Endothelial cell of umbilical vein (primary cell): ENCODE results near the gene IDNK. TPM values are rescaled to one million over a fixed set of nuclear protein-coding genes. Genes with fewer than 3 reads are reported as not detected.

Experiments
- BruUV-seq: library from RNA; stranded (reverse); fragments of 400-500 nt; replicated peaks from 2 replicates; lab custom pipeline; 2021; lab: Mats Ljungman, UMichigan
- CTCF ChIA-PET: fragments of 300-600, 350-600 bp; sonication (Branson Sonifier 250); formaldehyde crosslinking; loops from one replicate; lab custom pipeline; 2021; ENCODE audit warnings: antibody characterized with exemption, inconsistent platforms; lab: Charles Lee
- POLR2A ChIA-PET: fragments of 300-600, 350-600 bp; sonication (Branson Sonifier 250); formaldehyde crosslinking; loops from one replicate; lab custom pipeline; 2021; ENCODE audit warnings: antibody characterized with exemption, inconsistent platforms; lab: Charles Lee
- DNase-seq: peaks from one replicate; pipeline ENCODE4 v3.0.0-alpha.2; 2011; ENCODE audit warnings: low read depth, low spot score
- FAIRE-seq: peaks from 2 replicates; lab custom pipeline; 2011; peaks lifted over from hg19 to GRCh38; lab: Jason Lieb, UNC
- H2AFZ ChIP-seq: 2 replicates; pipeline ENCODE4 v1.6.0; 2012; ENCODE audit warnings: low read depth, low read length, control low read depth, inconsistent platforms
- H3K27ac ChIP-seq: 2 replicates; pipeline ENCODE4 v1.5.1; 2011; ENCODE audit warnings: low read depth, mild to moderate bottlenecking, control low read depth, low read length, moderate library complexity; ENCODE audit not compliant: insufficient read depth
- H3K27me3 ChIP-seq, 2 experiments: 2 replicates each; pipeline versions ENCODE4 v1.6.0 to v1.6.1; 2011; ENCODE audit warnings: low read length in 2 of 2, mixed read lengths in 1 of 2; ENCODE audit not compliant: control insufficient read depth in 2 of 2, insufficient read depth in 2 of 2
- H3K36me3 ChIP-seq, 2 experiments: 2 replicates in 1 of 2; 3 replicates in 1 of 2; pipeline ENCODE4 v1.5.1; 2011; ENCODE audit warnings: low read length in 2 of 2, mild to moderate bottlenecking in 1 of 2, moderate library complexity in 1 of 2; ENCODE audit not compliant: control insufficient read depth in 2 of 2, insufficient read depth in 2 of 2; ENCODE audit errors: extremely low read depth in 1 of 2
- H3K4me1 ChIP-seq: 3 replicates; pipeline ENCODE4 v1.5.1; 2011; ENCODE audit warnings: mild to moderate bottlenecking, low read length; ENCODE audit not compliant: control insufficient read depth, insufficient read depth; ENCODE audit errors: extremely low read depth
- H3K4me2 ChIP-seq: 2 replicates; pipeline ENCODE4 v1.6.1; 2011; ENCODE audit warnings: low read length, control low read depth, mixed read lengths; ENCODE audit not compliant: insufficient read depth
- H3K4me3 ChIP-seq, 3 experiments: fragments of 200-600 bp in 1 of 3; sonication (generic), shearing (Covaris generic) in 1 of 3; replicated peaks in 1 of 3; 2 replicates each; pipeline ENCODE4 v1.5.1; 2011 to 2016; ENCODE audit warnings: control low read depth in 3 of 3, low read length in 3 of 3, mild to moderate bottlenecking in 2 of 3, inconsistent platforms in 1 of 3, low read depth in 1 of 3, moderate library complexity in 1 of 3; ENCODE audit not compliant: insufficient read depth in 1 of 3
- H3K79me2 ChIP-seq: 2 replicates; pipeline ENCODE4 v1.6.0; 2012; ENCODE audit warnings: low read length, inconsistent platforms; ENCODE audit not compliant: control insufficient read depth, insufficient read depth
- H3K9ac ChIP-seq: replicated peaks from 2 replicates; pipeline ENCODE3; 2011; ENCODE audit warnings: low read length, control low read depth; ENCODE audit not compliant: insufficient read depth; ENCODE audit errors: extremely low read depth
- H3K9me1 ChIP-seq: replicated peaks from 3 replicates; pipeline ENCODE4 v1.6.0; 2011; ENCODE audit warnings: mild to moderate bottlenecking, low read length; ENCODE audit not compliant: control insufficient read depth, insufficient read depth; ENCODE audit errors: extremely low read depth
- H3K9me3 ChIP-seq: replicated peaks from 2 replicates; pipeline ENCODE4 v1.5.1; 2012; ENCODE audit warnings: low read length, inconsistent platforms; ENCODE audit not compliant: control insufficient read depth, insufficient read depth
- H4K20me1 ChIP-seq: replicated peaks from 2 replicates; pipeline ENCODE3; 2011; ENCODE audit warnings: mild to moderate bottlenecking, low read length; ENCODE audit not compliant: control insufficient read depth, insufficient read depth; ENCODE audit errors: extremely low read depth
- EZH2 ChIP-seq: IDR thresholded peaks from 2 replicates; pipeline ENCODE4 v1.6.1; 2012; ENCODE audit warnings: borderline replicate concordance, low read depth, mild to moderate bottlenecking, moderate library complexity, low read length, inconsistent platforms; ENCODE audit not compliant: severe bottlenecking
- FOS ChIP-seq: IDR thresholded peaks from 2 replicates; pipeline ENCODE4 v1.6.1; 2011; ENCODE audit warnings: mild to moderate bottlenecking, low read length, moderate library complexity, borderline replicate concordance; ENCODE audit not compliant: insufficient read depth
- GATA2 ChIP-seq: IDR thresholded peaks from 2 replicates; pipeline ENCODE4 v1.7.0; 2011; ENCODE audit warnings: low read depth, mild to moderate bottlenecking, moderate library complexity, mixed read lengths, low read length; ENCODE audit not compliant: insufficient read length, insufficient read depth
- JUN ChIP-seq: IDR thresholded peaks from 2 replicates; pipeline ENCODE4 v1.6.1; 2011; ENCODE audit warnings: borderline replicate concordance, low read depth; ENCODE audit not compliant: insufficient read length, insufficient read depth
- MYC ChIP-seq: IDR thresholded peaks from one replicate; pipeline ENCODE4 v1.6.1; 2011; ENCODE audit warnings: mild to moderate bottlenecking, low read depth, low read length
- POLR2A ChIP-seq: IDR thresholded peaks from 2 replicates; pipeline ENCODE4 v1.6.1; 2012; ENCODE audit warnings: low read depth, mild to moderate bottlenecking, control low read depth, low read length
- POLR2AphosphoS5 ChIP-seq: IDR thresholded peaks from 2 replicates; pipeline ENCODE4 v1.6.1; 2012; ENCODE audit warnings: low read depth, mild to moderate bottlenecking, control low read depth, low read length, moderate library complexity; ENCODE audit not compliant: insufficient read depth
- dilution Hi-C: fragments of 300-500 bp; cut with MboI; formaldehyde crosslinking; loops from one replicate; pipeline ENCODE4 v1.15.0; 2019; ENCODE audit warnings: low sequenced_read_pairs; ENCODE audit not compliant: extremely low pct_ligation_motif_present
- intact Hi-C: fragments of 100-400 bp; cut with micrococcal nuclease; formaldehyde crosslinking; loops from one replicate; pipeline ENCODE4 v1.10.0; 2022
- polyA plus RNA-seq, 4 experiments: library from polyadenylated mRNA; depleted of rRNA in 3 of 4; stranded (reverse) in 3 of 4; unstranded in 1 of 4; fragments of >200 nt; gene quantifications; 2 replicates each; pipeline versions ENCODE4 v1.2.1 to v1.2.3, GENCODE V29; 2011 to 2012; ENCODE audit warnings: missing spikeins in 1 of 4
- total RNA-seq: library from RNA; stranded (reverse); gene quantifications from 2 replicates; pipeline ENCODE4 v1.2.3, GENCODE V29; 2021
- TF ChIP-seq, protein P1 (sequence below): IDR thresholded peaks from 2 replicates; pipeline ENCODE4 v1.6.1; 2011; ENCODE audit not compliant: insufficient read depth, insufficient read length
- TF ChIP-seq, protein P2 (sequence below), 2 donors: IDR thresholded peaks; 1 replicate in 1 of 2; 2 replicates in 1 of 2; pipeline ENCODE4 v1.5.1; 2011; ENCODE audit warnings: low read length in 2 of 2, mild to moderate bottlenecking in 2 of 2, moderate library complexity in 2 of 2, control low read depth in 1 of 2, inconsistent platforms in 1 of 2, low read depth in 1 of 2; ENCODE audit not compliant: insufficient read depth in 1 of 2; ENCODE audit errors: extremely low read depth in 1 of 2

IDNK gene
- total and polyA plus RNA-seq, 2 donors (not counting 3 experiments of a cell fraction or from before 2014, with no cell fraction given) = 2.7 to 4.5 TPM

DNA sequence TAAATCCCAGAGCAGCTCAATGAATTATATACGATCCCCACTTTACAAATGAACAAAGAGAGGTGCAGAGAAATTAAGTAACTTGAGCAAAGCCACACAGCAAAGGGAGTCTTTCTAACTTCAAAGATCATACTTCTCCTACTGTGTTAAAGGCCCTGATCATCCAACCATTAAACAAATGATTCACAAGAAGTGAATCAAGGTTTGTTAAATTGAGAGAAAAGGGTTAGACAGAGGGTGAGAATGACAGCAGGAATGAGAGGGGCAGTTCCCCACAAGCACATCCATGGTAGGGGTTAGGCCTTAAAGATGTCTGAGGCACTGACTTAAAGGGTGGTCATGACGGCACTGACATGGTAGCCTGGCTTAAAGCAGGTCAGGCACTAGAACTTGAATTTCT lies 10.7 kb downstream of the IDNK start:
- Histone ChIP-seq H3K27me3 (no peaks in the 10 kb centered on the region), H4K20me1 (no peaks in the 10 kb centered on the region), H3K4me2 (no peak overlapping the region), H3K9me1 (no peaks in the 10 kb centered on the region), H2AFZ (no peak overlapping the region), H3K9me3 (no peaks in the 10 kb centered on the region), H3K4me1 (no peaks in the 10 kb centered on the region), H3K79me2 (no peaks in the 10 kb centered on the region), H3K27ac (no peak overlapping the region), H3K4me3 (no peak overlapping the region), H3K9ac (no peak overlapping the region), H3K36me3 (no peaks in the 10 kb centered on the region)
- intact Hi-C loops = no loop called here
- no TSS peak for BruUV-seq
- no peak for FAIRE-seq
- TF ChIP-seq, protein P1, sequence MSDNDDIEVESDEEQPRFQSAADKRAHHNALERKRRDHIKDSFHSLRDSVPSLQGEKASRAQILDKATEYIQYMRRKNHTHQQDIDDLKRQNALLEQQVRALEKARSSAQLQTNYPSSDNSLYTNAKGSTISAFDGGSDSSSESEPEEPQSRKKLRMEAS = no peak
- no peak for TF ChIP-seq GATA2
- TF ChIP-seq, protein P2, sequence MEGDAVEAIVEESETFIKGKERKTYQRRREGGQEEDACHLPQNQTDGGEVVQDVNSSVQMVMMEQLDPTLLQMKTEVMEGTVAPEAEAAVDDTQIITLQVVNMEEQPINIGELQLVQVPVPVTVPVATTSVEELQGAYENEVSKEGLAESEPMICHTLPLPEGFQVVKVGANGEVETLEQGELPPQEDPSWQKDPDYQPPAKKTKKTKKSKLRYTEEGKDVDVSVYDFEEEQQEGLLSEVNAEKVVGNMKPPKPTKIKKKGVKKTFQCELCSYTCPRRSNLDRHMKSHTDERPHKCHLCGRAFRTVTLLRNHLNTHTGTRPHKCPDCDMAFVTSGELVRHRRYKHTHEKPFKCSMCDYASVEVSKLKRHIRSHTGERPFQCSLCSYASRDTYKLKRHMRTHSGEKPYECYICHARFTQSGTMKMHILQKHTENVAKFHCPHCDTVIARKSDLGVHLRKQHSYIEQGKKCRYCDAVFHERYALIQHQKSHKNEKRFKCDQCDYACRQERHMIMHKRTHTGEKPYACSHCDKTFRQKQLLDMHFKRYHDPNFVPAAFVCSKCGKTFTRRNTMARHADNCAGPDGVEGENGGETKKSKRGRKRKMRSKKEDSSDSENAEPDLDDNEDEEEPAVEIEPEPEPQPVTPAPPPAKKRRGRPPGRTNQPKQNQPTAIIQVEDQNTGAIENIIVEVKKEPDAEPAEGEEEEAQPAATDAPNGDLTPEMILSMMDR (IDR thresholded peaks at IDR 0.05; ENCODE audit: extremely low read depth in 1 of 2, insufficient read depth in 1 of 2, low read depth in 1 of 2, low read length in 2 of 2) = no peak
- no peak for TF ChIP-seq EZH2
- ChIA-PET CTCF (interaction anchor here (1.6 kb wide), 1 partner anchor 13 kb away, joined by 5 read pairs; no protein-coding TSS in a partner anchor), POLR2A (no interaction called here)
- no peak for DNase-seq
- dilution Hi-C loops = no loop called here

DNA sequence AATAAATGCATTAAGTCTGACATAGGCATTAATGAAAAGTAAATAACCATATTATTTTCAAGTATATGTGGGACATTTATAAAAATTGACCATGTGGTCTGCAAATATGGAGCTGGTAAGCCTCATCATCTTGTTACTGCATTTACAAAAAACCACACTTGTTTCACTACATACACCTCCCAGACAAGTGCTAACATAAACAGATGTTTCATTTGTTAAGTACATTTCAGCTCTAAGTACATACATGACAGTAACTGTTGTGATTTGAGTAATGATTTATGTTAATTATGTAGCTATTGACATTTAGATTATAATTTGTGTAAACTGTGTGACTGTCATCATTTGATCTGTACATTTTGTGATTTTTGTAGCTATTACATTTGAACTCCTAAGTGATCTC lies 13.9 kb downstream of the IDNK start:
- no peak overlapping the region for H3K9ac ChIP-seq
- FAIRE-seq (no peak), DNase-seq (no peak)
- POLR2A ChIA-PET = no interaction called here
- no peak overlapping the region for H3K27ac ChIP-seq
- dilution Hi-C loops (no loop called here), intact Hi-C loops (no loop called here)
- no peaks in the 10 kb centered on the region for H3K79me2 ChIP-seq
- no peaks in the 10 kb centered on the region for H3K9me3 ChIP-seq
- no peaks in the 10 kb centered on the region for H3K27me3 ChIP-seq
- H3K36me3 ChIP-seq = no peaks in the 10 kb centered on the region
- H3K4me3 ChIP-seq = no peak overlapping the region
- no peaks in the 10 kb centered on the region for H4K20me1 ChIP-seq
- no TSS peak for BruUV-seq
- CTCF ChIA-PET = interaction anchor here (0.8 to 4.6 kb wide), 4 partner anchors 12 to 16 kb away, joined by 3 to 24 read pairs (median 4); partner anchors contain the start of gene IDNK
- H2AFZ ChIP-seq = no peak overlapping the region
- H3K9me1 ChIP-seq = no peaks in the 10 kb centered on the region
- H3K4me2 ChIP-seq = no peak overlapping the region
- TF ChIP-seq MYC = no peak
- no peak for TF ChIP-seq JUN
- TF ChIP-seq GATA2 = no peak
- TF ChIP-seq, protein P1 = no peak
- no peak for TF ChIP-seq POLR2AphosphoS5
- no peak for TF ChIP-seq POLR2A
- TF ChIP-seq, protein P2 (IDR thresholded peaks at IDR 0.05; ENCODE audit: extremely low read depth in 1 of 2, insufficient read depth in 1 of 2, low read depth in 1 of 2, low read length in 2 of 2) = no peak
- no peak for TF ChIP-seq EZH2
- no peak for TF ChIP-seq FOS
- no peaks in the 10 kb centered on the region for H3K4me1 ChIP-seq
